ENCODE measurements around the gene ZBTB22.

ZBTB22 gene

DNA sequence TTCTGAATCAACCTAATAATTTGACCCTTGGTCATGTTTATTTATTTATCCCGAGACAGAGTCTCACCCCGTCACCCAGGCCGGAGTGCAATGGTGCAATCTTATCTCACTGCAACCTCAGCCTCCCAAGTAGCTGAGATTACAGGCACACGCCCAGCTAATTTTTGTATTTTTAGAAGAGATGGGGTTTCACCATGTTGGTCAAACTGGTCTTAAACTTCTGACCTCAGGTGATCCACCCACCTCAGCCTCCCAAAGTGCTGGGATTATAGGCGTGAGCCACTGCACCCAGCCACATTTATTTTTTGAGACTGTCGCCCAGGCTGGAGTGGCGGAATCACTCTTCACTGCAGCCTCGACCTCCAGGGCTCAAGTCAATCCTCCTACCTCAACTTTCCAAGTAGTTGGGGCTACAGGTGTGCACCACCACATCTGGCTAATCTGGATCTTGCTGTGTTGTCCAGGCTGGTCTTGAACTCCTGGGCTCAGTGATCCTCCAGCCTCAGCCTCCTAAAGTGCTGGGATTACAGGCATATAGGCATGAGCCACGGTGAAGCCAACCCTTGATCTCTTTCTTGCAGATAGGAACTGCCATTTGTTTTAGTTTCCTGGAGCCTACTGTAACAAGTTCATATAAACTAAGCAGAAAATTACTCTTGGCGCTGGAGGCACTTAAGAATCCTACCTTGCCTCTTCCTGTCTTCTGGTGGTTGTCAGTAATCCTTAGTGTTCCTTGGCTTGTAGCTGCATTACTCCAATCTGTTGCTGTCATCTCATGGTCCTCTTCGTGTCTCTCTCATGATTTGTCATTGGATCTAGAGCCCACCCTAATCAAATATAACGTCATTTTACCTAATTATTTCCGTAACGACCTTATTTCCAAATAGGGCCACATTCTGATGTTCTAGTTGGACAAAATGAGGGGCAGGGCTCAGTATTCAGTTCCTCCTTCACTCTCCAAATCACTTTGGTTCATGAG is 43.3 kb downstream of the ZBTB22 start:
- ATAC-seq (ENCODE audit: insufficient read depth, low read depth) = no peak
- TF ChIP-seq, protein P1, sequence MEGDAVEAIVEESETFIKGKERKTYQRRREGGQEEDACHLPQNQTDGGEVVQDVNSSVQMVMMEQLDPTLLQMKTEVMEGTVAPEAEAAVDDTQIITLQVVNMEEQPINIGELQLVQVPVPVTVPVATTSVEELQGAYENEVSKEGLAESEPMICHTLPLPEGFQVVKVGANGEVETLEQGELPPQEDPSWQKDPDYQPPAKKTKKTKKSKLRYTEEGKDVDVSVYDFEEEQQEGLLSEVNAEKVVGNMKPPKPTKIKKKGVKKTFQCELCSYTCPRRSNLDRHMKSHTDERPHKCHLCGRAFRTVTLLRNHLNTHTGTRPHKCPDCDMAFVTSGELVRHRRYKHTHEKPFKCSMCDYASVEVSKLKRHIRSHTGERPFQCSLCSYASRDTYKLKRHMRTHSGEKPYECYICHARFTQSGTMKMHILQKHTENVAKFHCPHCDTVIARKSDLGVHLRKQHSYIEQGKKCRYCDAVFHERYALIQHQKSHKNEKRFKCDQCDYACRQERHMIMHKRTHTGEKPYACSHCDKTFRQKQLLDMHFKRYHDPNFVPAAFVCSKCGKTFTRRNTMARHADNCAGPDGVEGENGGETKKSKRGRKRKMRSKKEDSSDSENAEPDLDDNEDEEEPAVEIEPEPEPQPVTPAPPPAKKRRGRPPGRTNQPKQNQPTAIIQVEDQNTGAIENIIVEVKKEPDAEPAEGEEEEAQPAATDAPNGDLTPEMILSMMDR (IDR thresholded peaks at IDR 0.05; ENCODE audit: borderline replicate concordance, extremely low read depth, low read length, poor library complexity, severe bottlenecking) = no peak
- no peak for TF ChIP-seq EZH2 (IDR thresholded peaks at IDR 0.05; ENCODE audit: borderline replicate concordance, low read depth, low read length, severe bottlenecking)
- Histone ChIP-seq H3K4me3 (ENCODE audit: low read depth in 1 of 2, low read length in 2 of 2) (peak overlapping the region in 1 of 2 experiments; percentile 61; a peak in 1 of 4 replicates), H4K20me1 (ENCODE audit: insufficient read depth, low read length) (peaks cover 43% of the 10 kb centered on the region), H3K4me1 (ENCODE audit: insufficient read depth, low read length) (peaks cover 76% of the 10 kb centered on the region), H2AFZ (ENCODE audit: low read depth, low read length) (no peak overlapping the region), H3K9ac (ENCODE audit: low read depth, low read length) (peak overlapping the region; percentile 85), H3K27me3 (ENCODE audit: insufficient read depth, low read length, poor library complexity) (no peaks in the 10 kb centered on the region), H3K36me3 (ENCODE audit: insufficient read depth, low read length) (peaks cover 71% of the 10 kb centered on the region), H3K9me3 (ENCODE audit: insufficient read depth, low read length, severe bottlenecking) (no peaks in the 10 kb centered on the region), H3K79me2 (ENCODE audit: insufficient read depth, low read length) (peaks cover 68% of the 10 kb centered on the region), H3K27ac (ENCODE audit: low read length) (no peak overlapping the region), H3K4me2 (ENCODE audit: insufficient read depth, low read length) (peak overlapping the region; percentile 78)
- no peak for DNase-seq

GRCh38 chr6:33273129-33273923 is 44.2 kb downstream of the ZBTB22 start:
- DNase-seq (no peak), ATAC-seq (ENCODE audit: insufficient read depth, low read depth) (no peak)
- TF ChIP-seq, protein P1 (IDR thresholded peaks at IDR 0.05; ENCODE audit: borderline replicate concordance, extremely low read depth, low read length, poor library complexity, severe bottlenecking) = no peak
- no peak for TF ChIP-seq EZH2 (IDR thresholded peaks at IDR 0.05; ENCODE audit: borderline replicate concordance, low read depth, low read length, severe bottlenecking)
- Histone ChIP-seq H3K4me1 (ENCODE audit: insufficient read depth, low read length) (peaks cover 82% of the 10 kb centered on the region), H3K79me2 (ENCODE audit: insufficient read depth, low read length) (peaks cover 76% of the 10 kb centered on the region), H3K27me3 (ENCODE audit: insufficient read depth, low read length, poor library complexity) (no peaks in the 10 kb centered on the region), H3K9me3 (ENCODE audit: insufficient read depth, low read length, severe bottlenecking) (no peaks in the 10 kb centered on the region), H3K27ac (ENCODE audit: low read length) (peak overlapping the region; percentile 83), H3K9ac (ENCODE audit: low read depth, low read length) (peak overlapping the region; percentile 85), H3K4me3 (ENCODE audit: low read depth in 1 of 2, low read length in 2 of 2) (peak overlapping the region; percentile 53 to 61; a peak in 3 of 4 replicates), H2AFZ (ENCODE audit: low read depth, low read length) (no peak overlapping the region), H3K4me2 (ENCODE audit: insufficient read depth, low read length) (peak overlapping the region; percentile 78), H3K36me3 (ENCODE audit: insufficient read depth, low read length) (peaks cover 72% of the 10 kb centered on the region), H4K20me1 (ENCODE audit: insufficient read depth, low read length) (peaks cover 37% of the 10 kb centered on the region)

GRCh38 chr6:33272275-33273128 is 45.0 kb downstream of the ZBTB22 start:
- H4K20me1 ChIP-seq (ENCODE audit: insufficient read depth, low read length) = peaks cover 36% of the 10 kb centered on the region
- peak overlapping the region; percentile 53 to 61 for H3K4me3 ChIP-seq (ENCODE audit: low read depth in 1 of 2, low read length in 2 of 2)
- H3K4me1 ChIP-seq (ENCODE audit: insufficient read depth, low read length) = peaks cover 74% of the 10 kb centered on the region
- no peaks in the 10 kb centered on the region for H3K9me3 ChIP-seq (ENCODE audit: insufficient read depth, low read length, severe bottlenecking)
- peak; percentile 9 for ATAC-seq (ENCODE audit: insufficient read depth, low read depth)
- peak overlapping the region; percentile 78 for H3K4me2 ChIP-seq (ENCODE audit: insufficient read depth, low read length)
- DNase-seq = no peak
- peaks cover 77% of the 10 kb centered on the region for H3K79me2 ChIP-seq (ENCODE audit: insufficient read depth, low read length)
- H3K36me3 ChIP-seq (ENCODE audit: insufficient read depth, low read length) = peaks cover 75% of the 10 kb centered on the region
- peak overlapping the region; percentile 85 for H3K9ac ChIP-seq (ENCODE audit: low read depth, low read length)
- H2AFZ ChIP-seq (ENCODE audit: low read depth, low read length) = peak overlapping the region; percentile 72
- no peak for TF ChIP-seq EZH2 (IDR thresholded peaks at IDR 0.05; ENCODE audit: borderline replicate concordance, low read depth, low read length, severe bottlenecking)
- TF ChIP-seq, protein P1 (IDR thresholded peaks at IDR 0.05; ENCODE audit: borderline replicate concordance, extremely low read depth, low read length, poor library complexity, severe bottlenecking) = no peak
- peak overlapping the region; percentile 83 for H3K27ac ChIP-seq (ENCODE audit: low read length)
- no peaks in the 10 kb centered on the region for H3K27me3 ChIP-seq (ENCODE audit: insufficient read depth, low read length, poor library complexity)
